Amniotic stem cell (primary cell): ENCODE measurements around the gene RIMS1.

Experiments used
- DNase-seq: peaks from one replicate; lab custom pipeline; 2025; lab: John Stamatoyannopoulos, UW

The RIMS1 gene

DNA sequence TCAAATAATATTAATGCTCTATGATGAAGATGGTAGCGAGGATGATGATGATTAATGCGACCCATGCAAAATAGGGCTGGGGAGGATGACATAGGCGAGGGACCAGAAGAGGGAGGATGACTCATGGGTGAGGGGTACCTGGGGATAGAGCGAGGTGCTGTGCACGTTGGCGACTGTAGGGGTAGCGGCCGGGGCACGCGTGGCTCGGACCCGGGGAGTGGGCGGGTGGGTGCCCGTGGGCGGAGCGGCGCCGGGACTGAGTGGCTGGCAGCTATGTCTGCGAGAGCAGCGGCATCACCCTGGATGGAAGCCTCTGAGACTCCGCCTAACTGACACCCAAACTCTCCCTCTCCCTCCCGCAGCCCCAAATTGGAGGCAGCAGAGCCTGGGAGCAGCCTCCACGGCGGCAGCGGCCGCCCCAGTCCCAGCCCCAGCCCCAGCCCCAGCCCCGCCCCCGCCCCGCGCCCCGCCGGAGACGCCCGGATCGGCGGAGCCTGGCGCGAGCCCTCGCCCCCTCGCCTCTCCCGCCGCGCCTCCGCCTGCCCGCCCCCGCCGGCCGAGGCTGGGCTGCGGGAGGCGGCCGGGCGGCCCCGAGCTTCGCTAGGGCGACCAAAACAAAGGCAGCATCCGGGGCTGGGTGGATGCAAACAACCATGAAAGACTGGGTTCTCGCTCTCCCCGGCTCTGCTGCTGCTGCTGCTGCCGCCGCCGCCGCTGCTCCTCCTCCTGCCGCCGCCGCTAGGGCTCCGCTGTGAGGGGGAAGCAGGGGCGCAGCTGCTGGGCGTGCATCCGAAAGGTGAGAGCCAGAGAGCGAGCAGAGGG is at the start of gene RIMS1:
RIMS1 (plus strand) TSS at position 367 of the 822 bp plus-strand sequence. CDS start 474 bp downstream, outside the sequence.
- DNase-seq = peak; percentile 0

- no peak for DNase-seq
Measured at GRCh38 chr6:71851214-71851613, 35.1 kb upstream of the RIMS1 start.

GRCh38 chr6:71852948-71853347 is 33.4 kb upstream of the RIMS1 start:
- no peak for DNase-seq

DNA sequence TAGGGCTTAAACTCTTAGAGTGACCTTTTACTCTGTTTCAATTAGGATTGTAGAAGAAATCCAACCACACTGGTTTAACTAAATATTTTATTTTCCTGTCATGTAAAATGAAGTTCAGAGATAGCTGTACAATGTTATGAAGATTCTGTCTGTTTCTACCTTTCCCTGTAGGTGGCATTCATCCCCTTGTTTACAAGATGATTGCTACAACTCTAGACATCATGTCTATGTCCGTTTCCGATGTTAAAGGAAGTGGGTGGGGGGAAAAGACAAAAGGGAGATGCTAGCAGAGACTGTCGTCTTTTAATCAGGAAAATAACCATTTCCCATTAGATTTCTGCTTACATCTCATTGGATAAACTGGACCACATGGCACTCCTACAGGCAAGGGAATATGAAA is 30.9 kb upstream of the RIMS1 start:
- DNase-seq = no peak

- peak; percentile 6 for DNase-seq
Measured at GRCh38 chr6:71879016-71879415, 7.3 kb upstream of the RIMS1 start.

DNA sequence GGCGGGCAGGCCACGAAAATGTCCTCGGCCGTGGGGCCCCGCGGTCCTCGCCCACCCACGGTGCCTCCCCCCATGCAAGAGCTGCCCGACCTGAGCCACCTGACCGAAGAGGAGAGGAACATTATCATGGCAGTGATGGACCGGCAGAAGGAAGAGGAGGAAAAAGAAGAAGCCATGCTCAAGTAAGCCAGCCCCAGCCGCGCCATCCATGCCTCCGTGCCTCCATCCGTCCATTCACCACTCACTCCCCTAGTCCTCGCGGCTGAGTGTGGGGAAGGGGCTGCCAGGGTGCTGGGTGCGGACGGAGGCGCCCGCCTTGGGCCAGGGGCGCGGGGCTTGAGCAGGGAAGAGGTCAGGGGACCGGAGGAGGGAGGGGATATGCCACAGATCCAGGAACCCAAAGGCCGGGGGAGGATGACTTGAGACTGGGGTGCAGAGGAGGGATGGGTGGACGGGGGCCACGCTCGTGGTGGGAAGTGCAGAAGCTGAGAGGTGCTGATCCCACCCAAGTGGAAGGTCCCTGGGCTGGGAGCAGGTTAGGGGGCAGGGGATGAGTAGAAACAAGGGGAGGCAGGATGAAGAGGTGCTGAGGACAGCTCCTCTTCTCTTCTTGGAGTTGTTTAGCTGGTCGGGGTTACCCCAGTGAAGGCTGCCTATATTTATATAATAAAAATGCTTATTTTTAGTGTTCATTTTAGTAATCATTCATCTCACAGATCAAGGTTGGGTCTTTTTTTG is 825 bp downstream of the RIMS1 start:
- DNase-seq = peak; percentile 0

DNA sequence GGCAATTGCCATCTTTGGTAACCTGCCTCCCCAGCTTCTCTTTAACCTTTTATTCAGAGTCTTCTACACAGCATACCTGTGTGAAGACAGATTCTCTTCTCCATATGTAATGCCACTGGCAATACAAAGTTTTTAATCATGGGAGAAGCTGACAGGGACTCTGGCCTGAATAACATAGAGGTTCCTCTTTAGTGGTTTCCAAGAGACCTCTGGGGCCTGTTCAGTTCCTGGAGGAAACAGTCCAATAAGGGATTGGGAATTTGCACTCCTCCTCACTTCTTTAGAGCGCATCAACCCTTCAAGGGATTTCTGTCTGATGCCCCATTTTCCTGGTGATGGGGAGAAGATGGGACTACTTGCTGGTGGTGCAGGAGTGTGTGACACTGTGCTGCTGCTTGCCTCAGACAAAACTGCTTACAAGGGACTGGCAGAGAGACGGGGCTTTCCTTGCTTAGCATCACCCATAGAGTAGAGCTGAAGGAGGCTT is 1.4 kb downstream of the RIMS1 start:
- DNase-seq = no peak

DNA sequence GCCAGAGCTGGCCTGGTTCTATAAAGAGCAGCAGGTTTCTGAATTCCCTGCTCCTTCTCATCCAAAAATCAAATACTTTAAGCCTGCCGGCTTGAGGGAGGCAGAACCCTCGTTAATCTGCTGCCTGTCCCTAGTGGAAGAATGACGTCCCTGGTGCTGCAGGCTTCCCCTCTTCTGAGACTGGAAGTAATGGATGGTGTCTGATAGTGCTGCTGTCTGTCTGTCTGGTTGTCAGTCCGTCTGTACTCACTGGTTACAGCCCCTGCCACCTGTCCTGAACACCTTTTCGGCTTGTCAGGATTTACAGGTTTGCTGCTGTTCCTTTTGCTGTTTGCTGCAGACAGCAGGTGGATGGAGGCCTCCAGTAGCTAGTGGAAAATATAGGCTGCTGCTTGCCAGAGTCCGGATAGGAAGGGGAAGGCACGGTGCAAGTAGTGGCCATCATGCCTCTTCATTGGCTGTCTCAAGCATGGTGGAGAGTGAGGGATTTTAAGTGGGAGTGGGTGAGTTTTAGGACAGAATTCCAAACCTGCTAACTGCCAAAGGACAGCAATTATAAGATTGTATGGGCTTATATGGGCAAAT is 2.5 kb downstream of the RIMS1 start:
- DNase-seq = no peak

GRCh38 chr6:71889366-71889765 is 3.0 kb downstream of the RIMS1 start:
- DNase-seq = no peak

GRCh38 chr6:71892641-71893040 is 6.3 kb downstream of the RIMS1 start:
- no peak for DNase-seq

DNA sequence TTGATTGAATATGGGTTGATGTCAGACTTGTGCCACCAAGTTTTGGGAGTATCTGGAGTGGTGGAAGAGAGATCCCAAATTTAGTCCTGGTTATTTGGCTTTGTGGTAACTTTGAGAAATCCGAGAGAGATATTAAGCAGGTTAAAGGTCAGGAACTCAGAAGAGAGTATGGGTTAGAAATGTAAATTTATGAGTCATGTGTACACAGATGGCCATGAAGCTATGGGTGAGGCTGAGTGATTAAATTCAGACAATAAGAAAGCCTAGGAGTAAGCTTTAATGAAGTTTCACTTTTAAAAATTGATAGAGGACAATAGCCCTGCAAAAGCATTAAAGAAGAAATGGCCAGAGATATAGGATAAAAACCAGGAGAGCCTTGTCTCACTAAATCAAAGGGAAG is 14.3 kb downstream of the RIMS1 start:
- no peak for DNase-seq

DNA sequence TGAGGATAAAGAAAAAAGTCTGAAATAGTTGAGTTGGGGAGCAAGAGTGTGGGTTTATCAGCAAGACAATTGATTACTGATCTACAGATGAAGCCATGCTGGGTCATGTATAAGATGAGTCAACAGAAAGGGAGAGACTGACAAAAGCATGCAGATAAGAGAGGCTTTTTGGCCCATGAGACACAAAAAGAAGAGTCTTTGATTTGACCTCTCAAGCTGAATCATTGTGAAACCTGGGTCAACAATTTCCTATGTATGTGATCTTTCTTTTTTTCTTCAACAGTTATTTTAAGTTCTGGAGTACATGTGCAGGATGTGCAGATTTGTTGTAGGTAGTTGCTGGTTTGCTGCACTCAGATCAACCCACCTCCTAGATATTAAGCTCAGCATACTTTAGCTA is 15.9 kb downstream of the RIMS1 start:
- DNase-seq = no peak

DNA sequence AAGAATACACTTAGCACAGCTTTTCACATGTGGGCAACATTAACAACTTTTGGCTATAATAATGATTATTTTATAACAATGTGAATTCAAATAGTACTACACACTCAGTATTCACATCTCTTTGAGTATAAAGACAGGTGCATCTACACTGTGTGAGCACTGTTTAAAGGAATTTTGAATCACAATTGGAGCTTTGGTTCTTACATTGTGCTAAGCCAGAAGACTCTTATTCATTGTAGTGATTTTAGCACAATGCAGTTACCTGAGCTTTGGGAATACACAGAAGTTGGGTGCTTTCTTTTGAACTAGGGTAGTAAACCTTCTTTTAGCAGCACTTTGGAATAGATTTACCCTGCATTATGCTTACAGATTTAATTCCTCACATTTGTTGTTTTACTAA is 20.5 kb downstream of the RIMS1 start:
- DNase-seq = no peak

DNA sequence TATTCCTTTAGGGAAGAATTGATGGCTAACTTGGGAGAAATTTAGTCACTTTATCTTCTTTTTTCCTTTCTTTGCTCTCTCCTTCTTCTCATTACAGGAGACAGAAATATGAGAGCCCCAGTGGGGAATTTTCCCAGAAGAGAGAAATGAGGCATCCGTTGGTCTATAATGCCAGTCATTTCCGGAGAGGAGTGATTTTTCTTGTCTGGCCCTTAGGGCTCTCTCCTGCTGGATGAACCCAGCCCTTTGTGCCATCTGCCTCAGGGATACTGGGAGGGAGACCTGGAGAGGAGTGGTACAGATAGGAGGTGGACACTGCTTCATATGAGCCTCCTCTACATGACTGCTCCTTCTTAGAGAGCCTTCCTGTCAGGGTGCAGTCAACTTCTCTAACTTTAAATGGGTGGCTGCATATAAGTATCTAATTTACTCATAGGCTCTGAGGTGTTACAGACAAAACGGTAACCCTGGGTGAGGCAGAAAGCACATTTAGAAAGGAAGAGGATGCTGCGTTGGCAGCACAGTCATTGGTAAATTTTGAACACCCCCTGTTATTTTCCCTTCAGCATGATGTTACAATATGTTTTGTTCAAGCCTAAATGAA is 21.9 kb downstream of the RIMS1 start:
- no peak for DNase-seq

- no peak for DNase-seq
Measured at GRCh38 chr6:71913444-71914234, 27.3 kb downstream of the RIMS1 start.

DNA sequence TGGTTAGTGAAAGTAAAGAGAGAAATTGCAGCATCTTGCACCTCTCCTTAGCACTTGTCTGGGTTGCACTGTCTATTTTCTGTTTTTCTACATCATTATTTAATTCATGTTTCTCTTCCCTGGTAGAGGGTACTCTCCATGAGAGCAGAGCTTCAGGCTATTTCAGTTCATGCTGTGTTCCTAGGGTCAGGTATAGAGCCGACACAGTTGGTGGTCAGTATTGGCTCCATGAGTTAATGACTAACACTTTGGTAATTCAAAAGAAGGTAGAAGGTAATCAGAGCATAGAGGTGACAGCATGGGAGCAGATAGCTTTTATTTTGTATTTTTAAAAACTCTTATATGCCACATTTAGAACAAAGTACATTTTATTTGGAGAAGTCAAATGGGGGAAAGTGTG is 42.7 kb downstream of the RIMS1 start:
- no peak for DNase-seq

GRCh38 chr6:71933881-71934280 is 47.5 kb downstream of the RIMS1 start:
- DNase-seq = no peak

GRCh38 chr6:71965404-71965803 is 79.1 kb downstream of the RIMS1 start:
- DNase-seq = no peak

DNA sequence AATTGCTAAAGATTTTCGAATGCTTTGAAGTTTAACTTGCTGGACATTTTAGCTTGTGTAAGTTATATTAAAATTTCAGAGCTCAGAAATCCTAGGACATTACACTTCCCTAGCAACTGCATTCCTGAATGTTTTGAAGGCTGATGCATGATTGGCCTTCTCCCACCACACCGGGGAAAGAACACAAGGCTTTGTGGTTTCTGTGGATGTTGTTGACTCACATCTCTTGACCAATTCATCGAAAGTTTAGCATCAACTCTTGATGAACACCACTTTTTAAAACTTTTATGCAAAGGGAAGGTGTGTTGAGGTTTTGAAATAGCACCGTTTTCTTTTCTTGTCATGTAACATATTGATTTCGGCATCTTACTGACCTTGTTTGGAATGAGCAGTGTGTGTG is 81.1 kb downstream of the RIMS1 start:
- DNase-seq = no peak

GRCh38 chr6:71977884-71978283 is 91.5 kb downstream of the RIMS1 start:
- DNase-seq = no peak

DNA sequence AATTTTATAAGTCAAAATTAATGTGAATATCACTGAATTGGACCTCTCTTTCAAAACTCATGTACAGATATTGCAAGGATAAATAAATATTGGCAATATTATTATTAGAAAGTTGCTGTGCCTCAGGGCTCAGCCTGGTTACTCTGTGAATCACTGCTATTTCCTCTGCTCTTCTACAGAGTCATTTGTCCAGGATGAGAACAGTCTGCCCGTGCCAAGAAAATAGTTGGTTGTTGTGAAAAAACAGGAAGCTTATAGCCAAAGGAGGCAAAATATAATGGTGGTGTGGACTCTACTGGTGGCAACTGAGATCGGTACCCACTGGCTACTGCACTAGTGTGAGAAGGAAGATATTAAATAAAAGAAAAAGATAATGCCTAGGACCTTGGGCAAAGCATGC is 93.6 kb downstream of the RIMS1 start:
- no peak for DNase-seq

DNA sequence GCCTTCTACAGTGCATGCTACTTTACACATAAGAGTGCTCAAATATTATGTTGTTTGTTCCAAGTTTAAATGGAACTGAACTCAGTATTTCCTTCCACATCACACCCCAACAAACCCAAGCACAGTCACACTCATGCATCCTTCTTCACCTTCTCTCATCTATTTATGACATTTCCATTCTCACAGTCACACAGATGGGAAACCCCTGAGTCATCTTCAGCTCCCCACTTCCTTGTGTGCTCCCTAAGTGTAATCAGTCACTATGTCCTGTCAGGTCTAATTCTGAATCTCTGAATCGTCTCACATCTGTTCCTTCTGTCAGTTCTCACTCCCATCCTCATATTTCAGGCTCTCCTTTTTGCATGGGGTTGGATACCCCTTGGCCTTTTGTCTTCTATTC is 96.0 kb downstream of the RIMS1 start:
- no peak for DNase-seq
